ENCODE data around the gene LDB2. TPM values are rescaled to one million over a fixed set of nuclear protein-coding genes. Genes with fewer than 3 reads are reported as not detected.

The LDB2 gene
- total RNA-seq, 4 donors from 2014 or later, result 33.7 to 191 (median 43.5) TPM

GRCh38 chr4:16717266-16717970 lies 181.0 kb downstream of the LDB2 start:
- ATAC-seq (ENCODE audit: low FRiP score) (no peak), DNase-seq (ENCODE audit: low spot score) (no peak)
- TF ChIP-seq, protein P1, sequence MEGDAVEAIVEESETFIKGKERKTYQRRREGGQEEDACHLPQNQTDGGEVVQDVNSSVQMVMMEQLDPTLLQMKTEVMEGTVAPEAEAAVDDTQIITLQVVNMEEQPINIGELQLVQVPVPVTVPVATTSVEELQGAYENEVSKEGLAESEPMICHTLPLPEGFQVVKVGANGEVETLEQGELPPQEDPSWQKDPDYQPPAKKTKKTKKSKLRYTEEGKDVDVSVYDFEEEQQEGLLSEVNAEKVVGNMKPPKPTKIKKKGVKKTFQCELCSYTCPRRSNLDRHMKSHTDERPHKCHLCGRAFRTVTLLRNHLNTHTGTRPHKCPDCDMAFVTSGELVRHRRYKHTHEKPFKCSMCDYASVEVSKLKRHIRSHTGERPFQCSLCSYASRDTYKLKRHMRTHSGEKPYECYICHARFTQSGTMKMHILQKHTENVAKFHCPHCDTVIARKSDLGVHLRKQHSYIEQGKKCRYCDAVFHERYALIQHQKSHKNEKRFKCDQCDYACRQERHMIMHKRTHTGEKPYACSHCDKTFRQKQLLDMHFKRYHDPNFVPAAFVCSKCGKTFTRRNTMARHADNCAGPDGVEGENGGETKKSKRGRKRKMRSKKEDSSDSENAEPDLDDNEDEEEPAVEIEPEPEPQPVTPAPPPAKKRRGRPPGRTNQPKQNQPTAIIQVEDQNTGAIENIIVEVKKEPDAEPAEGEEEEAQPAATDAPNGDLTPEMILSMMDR (IDR thresholded peaks at IDR 0.05), result no peak

DNA sequence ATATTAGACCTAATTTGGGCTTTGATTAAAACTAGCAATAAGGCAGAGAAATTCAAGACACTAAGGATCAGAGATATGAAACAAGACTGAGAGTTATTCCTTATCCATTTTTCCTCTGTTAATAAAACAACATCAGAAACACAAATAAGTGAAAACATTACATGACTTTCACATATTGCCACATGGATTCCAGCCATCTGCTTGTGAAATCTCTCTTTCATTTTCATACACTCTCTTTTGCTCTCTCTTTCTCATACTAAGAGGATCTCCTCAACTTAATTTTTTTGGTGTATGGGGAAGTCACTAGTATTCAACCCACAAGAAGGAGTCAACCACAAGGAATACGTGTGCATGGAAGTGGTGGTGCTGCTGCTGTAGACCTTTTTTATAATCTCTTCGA lies 183.0 kb downstream of the LDB2 start:
- TF ChIP-seq, protein P1 (IDR thresholded peaks at IDR 0.05), result no peak
- DNase-seq (ENCODE audit: low spot score) (no peak), ATAC-seq (ENCODE audit: low FRiP score) (no peak)

GRCh38 chr4:16714191-16714590 lies 184.3 kb downstream of the LDB2 start:
- ATAC-seq (ENCODE audit: low FRiP score) (no peak), DNase-seq (ENCODE audit: low spot score) (no peak)
- TF ChIP-seq, protein P1 (IDR thresholded peaks at IDR 0.05), result no peak

DNA sequence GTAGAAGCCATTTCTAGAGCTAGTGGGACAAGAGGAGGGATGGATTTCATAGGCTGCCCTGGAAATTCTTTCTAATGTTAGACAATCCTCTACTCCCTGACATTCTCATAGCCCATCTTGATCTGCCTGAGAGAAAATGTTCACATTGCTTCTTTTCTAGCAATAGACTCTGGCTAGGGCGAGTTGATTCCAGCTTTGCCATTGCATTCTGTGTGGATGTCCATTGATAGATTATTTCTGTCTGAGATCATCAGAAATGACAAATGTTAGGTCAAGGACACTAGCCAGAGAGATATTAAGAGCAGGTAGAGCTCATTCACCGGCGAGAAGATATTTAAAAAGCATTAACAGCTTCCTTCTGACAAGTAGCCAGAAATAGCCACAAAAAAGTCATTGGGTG lies 184.7 kb downstream of the LDB2 start:
- no peak for DNase-seq (ENCODE audit: low spot score)
- TF ChIP-seq, protein P1 (IDR thresholded peaks at IDR 0.05), result no peak
- ATAC-seq (ENCODE audit: low FRiP score), result no peak

GRCh38 chr4:16713271-16713670 lies 185.2 kb downstream of the LDB2 start:
- DNase-seq (ENCODE audit: low spot score), result no peak
- no peak for ATAC-seq (ENCODE audit: low FRiP score)
- TF ChIP-seq, protein P1 (IDR thresholded peaks at IDR 0.05), result no peak

DNA sequence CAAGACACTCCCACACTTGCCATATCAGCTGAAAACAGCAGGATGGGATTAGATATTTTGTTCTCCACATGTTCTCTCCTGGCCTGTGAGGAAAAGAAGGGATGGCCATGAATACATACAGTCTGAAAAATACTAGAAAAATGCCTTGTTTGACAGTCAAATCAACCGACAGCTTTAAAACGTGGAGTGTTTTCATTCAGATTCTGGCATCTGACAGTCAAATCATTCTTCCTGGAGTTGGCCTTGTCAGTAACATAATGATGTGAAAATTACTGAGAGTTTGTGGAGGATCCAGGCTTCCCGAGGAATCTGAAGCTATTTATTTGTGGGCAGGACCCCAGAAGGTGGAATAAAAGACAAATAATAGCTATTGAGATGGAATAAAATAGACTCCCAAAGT lies 188.2 kb downstream of the LDB2 start:
- TF ChIP-seq, protein P1 (IDR thresholded peaks at IDR 0.05), result no peak
- no peak for ATAC-seq (ENCODE audit: low FRiP score)

DNA sequence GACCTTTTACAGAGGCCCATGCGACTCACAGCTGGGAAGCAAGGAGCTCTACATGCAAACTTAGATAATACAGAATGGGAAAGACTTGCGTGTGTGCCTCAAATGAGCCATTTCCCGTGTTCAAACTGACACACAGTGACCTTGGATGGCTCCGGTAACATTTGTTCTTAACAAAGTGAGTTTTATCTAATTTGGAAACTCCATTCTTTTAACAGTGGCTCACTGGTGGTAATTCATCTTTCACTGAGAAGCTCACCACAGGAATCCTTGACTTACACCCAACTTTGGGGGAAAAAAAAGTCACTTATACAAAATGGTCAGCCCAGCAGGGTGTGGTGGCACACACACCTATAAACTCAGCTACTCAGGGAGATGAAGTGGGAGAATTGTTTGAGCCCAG lies 190.6 kb downstream of the LDB2 start:
- no peak for DNase-seq (ENCODE audit: low spot score)
- ATAC-seq (ENCODE audit: low FRiP score), result no peak
- TF ChIP-seq, protein P1 (IDR thresholded peaks at IDR 0.05), result no peak

More for the DNA sequence above, 188.2 kb downstream of the LDB2 start:
- DNase-seq (ENCODE audit: low spot score), result no peak
